BJ (cell line): ENCODE results near the gene SYNC. TPM values are rescaled to one million over a fixed set of nuclear protein-coding genes. Genes with fewer than 3 reads are reported as not detected.

Experiments
- CTCF ChIA-PET: fragments of 350-600 bp; formaldehyde crosslinking; extraction: SDS; loops from one replicate; lab custom pipeline; 2021; ENCODE audit warnings: antibody characterized with exemption, inconsistent platforms; lab: Yijun Ruan, JAX
- POLR2A ChIA-PET: fragments of 300-600 bp; sonication (Branson Sonifier 250); formaldehyde crosslinking; extraction: SDS; loops from one replicate; lab custom pipeline; 2021; ENCODE audit warnings: antibody characterized with exemption; lab: Charles Lee
- DNase-seq: peaks from one replicate; pipeline ENCODE4 v3.0.0-alpha.2; 2011; ENCODE audit warnings: low read depth
- H3K27me3 ChIP-seq: 2 replicates; pipeline ENCODE4 v1.6.0; 2011; ENCODE audit warnings: low read length; ENCODE audit not compliant: control insufficient read depth, insufficient read depth
- H3K36me3 ChIP-seq: 2 replicates; pipeline ENCODE4 v1.5.1; 2011; ENCODE audit warnings: low read length; ENCODE audit not compliant: control insufficient read depth, insufficient read depth
- H3K4me3 ChIP-seq: 2 replicates; pipeline ENCODE4 v1.5.1; 2011; ENCODE audit warnings: low read depth, mild to moderate bottlenecking, control low read depth, low read length
- polyA plus RNA-seq: library from polyadenylated mRNA; depleted of rRNA; stranded (reverse); fragments of >200 nt; gene quantifications from 2 replicates; pipeline ENCODE4 v1.2.3, GENCODE V29; 2011
- TF ChIP-seq, protein P1 (sequence below): IDR thresholded peaks from 2 replicates; pipeline ENCODE4 v1.5.1; 2011; ENCODE audit warnings: low read depth, mild to moderate bottlenecking, control low read depth, inconsistent platforms, low read length, moderate library complexity; ENCODE audit not compliant: insufficient read depth

The SYNC gene
- polyA plus RNA-seq, 1 experiment: 57.3 TPM

DNA sequence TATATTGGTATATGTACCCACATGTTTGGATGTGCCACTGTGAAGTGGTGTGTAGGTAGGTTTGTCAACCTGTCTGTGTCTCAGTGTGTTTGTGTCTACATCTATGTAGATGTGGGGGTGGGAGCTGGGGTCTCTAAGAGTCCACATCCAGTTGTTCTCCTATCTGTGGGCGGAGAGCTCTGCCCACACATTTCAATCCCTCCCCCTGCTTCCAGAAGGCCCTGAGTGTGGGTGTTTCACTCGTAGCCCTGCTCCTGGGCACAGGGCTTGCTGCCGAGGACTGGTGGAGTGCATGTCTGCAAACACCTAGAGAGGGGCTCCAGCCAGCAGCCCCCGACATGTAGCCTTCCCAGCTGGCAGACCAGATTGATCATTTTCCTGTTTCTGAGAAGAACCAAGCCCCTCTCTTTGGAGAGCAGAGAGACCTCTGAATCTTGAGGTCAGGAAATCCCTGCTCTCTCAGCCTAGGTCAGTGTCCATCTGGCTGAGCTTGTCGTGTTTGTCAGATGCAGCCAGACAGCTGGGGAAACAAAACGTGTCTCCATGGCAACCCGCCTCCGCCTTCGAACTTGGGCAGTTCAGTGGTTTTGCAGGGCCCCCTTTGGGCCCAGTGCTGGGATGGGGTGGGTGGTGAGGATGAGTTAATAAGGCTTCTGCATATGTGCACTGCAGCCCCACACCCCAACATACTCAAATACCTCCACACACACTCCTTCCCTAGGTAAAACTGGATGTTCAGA, 31.2 kb upstream of the SYNC start:
- TF ChIP-seq, protein P1, sequence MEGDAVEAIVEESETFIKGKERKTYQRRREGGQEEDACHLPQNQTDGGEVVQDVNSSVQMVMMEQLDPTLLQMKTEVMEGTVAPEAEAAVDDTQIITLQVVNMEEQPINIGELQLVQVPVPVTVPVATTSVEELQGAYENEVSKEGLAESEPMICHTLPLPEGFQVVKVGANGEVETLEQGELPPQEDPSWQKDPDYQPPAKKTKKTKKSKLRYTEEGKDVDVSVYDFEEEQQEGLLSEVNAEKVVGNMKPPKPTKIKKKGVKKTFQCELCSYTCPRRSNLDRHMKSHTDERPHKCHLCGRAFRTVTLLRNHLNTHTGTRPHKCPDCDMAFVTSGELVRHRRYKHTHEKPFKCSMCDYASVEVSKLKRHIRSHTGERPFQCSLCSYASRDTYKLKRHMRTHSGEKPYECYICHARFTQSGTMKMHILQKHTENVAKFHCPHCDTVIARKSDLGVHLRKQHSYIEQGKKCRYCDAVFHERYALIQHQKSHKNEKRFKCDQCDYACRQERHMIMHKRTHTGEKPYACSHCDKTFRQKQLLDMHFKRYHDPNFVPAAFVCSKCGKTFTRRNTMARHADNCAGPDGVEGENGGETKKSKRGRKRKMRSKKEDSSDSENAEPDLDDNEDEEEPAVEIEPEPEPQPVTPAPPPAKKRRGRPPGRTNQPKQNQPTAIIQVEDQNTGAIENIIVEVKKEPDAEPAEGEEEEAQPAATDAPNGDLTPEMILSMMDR: no peak
- ChIA-PET CTCF (no interaction called here), POLR2A (no interaction called here)
- H3K4me3 ChIP-seq: no peak overlapping the region
- DNase-seq: no peak
- no peaks in the 10 kb centered on the region; the same call in 1 of the 2 replicates for H3K27me3 ChIP-seq
- H3K36me3 ChIP-seq: no peaks in the 10 kb centered on the region

DNA sequence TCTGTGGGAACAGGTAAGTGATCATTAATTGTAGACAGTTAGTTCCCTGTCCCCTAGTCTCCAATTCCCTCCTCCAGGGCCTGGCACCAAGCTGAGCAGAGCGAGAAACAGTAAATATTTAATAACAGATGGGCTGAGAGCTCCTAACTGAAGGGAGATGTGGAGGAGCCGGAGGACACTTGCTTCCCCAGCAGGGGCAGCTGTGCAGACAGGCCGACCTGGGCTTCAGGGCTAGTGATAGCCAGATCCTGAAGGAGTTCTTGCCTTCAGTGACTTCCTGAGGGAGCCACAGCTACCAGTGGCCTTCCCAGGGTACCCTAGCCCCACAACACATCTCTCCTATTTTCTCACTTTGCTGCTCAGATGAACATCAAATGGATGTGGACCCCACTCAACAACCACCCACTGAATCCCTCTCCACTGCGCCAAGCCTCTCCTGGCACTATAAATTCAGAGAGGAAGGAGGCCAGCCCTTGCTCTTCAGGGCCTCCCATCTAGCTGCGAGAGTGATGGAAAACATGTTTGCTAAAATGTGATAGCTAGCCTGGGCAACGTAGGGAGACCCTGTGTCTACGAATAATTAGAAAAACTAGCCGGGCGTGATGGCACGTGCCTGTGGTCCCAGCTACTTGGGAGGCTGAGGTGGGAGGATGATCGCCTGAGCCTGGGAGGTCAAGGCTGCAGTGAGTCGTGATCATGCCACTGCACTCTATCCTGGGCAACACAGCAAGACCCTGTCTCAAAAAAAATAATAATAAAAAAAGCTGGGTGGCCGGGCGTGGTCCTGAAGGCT, 26.9 kb upstream of the SYNC start:
- TF ChIP-seq, protein P1: no peak
- no peak for DNase-seq
- POLR2A ChIA-PET: no interaction called here

DNA sequence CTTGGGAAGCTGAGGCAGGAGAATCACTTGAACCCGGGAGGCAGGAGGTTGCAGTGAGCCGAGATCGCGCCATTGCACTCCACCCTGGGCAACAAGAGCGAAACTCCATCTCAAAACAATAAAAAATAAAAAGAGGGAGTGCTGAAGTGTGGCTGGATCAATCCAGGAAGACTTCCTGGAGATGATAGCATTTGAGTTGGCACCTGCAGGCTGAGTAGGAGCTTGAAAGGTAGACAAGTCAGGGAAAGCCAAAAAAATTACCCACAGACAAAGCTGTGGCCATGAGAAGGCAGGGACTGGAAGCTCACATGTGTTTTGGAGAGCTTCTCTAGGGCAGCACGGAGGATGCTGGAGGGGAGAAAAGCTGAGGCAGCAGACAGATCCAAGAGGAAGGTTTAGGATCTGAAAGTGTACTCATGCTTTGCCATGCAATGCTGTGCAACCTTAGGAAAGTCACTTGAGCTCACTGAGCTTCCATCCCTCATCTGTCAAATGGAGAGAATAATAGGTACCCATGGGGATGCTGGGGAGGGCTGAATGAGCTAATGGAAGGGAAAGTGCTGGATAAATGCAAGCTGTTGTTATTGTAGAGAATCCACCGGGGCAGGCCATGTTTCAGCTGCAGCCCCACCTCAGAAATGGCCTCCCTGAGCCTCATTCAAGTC, 26.0 kb upstream of the SYNC start:
- no peak for DNase-seq
- TF ChIP-seq, protein P1: no peak
- Histone ChIP-seq H3K4me3 (no peak overlapping the region), H3K27me3 (no peaks in the 10 kb centered on the region), H3K36me3 (no peaks in the 10 kb centered on the region)
- CTCF ChIA-PET: interaction anchor here (0.7 to 2.4 kb wide), 5 partner anchors 10 to 45 kb away, joined by 3 to 14 read pairs (median 4); no protein-coding TSS in a partner anchor
- POLR2A ChIA-PET: no interaction called here

More for the DNA sequence above, 26.9 kb upstream of the SYNC start:
- CTCF ChIA-PET: interaction anchor here (1.1 to 2.4 kb wide), 3 partner anchors 13 to 105 kb away, joined by 3 to 14 read pairs (median 5); no protein-coding TSS in a partner anchor
- H3K27me3 ChIP-seq: no peaks in the 10 kb centered on the region
- H3K36me3 ChIP-seq: no peaks in the 10 kb centered on the region
- no peak overlapping the region for H3K4me3 ChIP-seq

DNA sequence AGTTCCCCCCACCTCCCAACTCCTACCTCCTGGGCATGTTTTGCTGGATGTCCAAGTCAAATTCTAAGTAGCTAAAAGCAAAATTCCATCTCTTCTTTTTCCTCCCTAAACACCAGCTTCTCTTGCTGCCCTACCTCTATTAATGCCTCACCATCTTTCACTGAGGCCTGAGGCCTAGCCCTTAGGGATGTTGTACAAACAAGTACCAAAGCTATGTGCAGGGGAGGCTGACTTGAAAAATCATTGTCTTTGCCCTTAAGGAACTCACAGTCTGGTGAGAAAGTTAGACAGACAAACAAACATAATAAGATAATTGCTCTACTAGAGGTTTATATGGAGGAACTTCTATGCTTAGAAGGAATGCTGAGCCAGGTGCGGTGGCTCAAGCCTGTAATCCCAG, 25.3 kb upstream of the SYNC start:
- DNase-seq: no peak
- POLR2A ChIA-PET: no interaction called here
- TF ChIP-seq, protein P1: no peak
- no peaks in the 10 kb centered on the region for H3K27me3 ChIP-seq
- CTCF ChIA-PET: interaction anchor here (1.3 to 2.4 kb wide), 3 partner anchors 16 to 45 kb away, joined by 3 to 14 read pairs (median 4); no protein-coding TSS in a partner anchor
- H3K4me3 ChIP-seq: no peak overlapping the region
- no peaks in the 10 kb centered on the region for H3K36me3 ChIP-seq
